ENCODE results near the gene SLC25A17.

GRCh38 chr22:40746428-40747220 lies 72.5 kb downstream of the SLC25A17 start:
- no peak for TF ChIP-seq EZH2 (IDR thresholded peaks at IDR 0.05; ENCODE audit: low read depth)
- no peak for TF ChIP-seq CTCF (conservative IDR thresholded peaks at IDR 0.05)
